Testis (tissue), 3 donors: ENCODE results near the gene TRIB2. TPM values are rescaled to one million over a fixed set of nuclear protein-coding genes. Genes with fewer than 3 reads are reported as not detected.
A peak's percentile ranks its signal among the peaks of the same experiment; 100 is the strongest.

Experiments used
- DNase-seq: peaks from one replicate; pipeline ENCODE4 v3.0.0-alpha.2; 2019
- H3K27ac ChIP-seq, 2 donors: fragments of 200-600 bp; sonication (generic); one replicate each; pipeline ENCODE4 v1.5.1; 2019
- H3K27me3 ChIP-seq: fragments of 200-600 bp; sonication (generic); one replicate; pipeline ENCODE4 v1.5.1; 2019
- H3K36me3 ChIP-seq: fragments of 200-600 bp; sonication (generic); one replicate; pipeline ENCODE4 v1.5.1; 2017; ENCODE audit warnings: low read depth; ENCODE audit errors: missing control alignments
- H3K4me1 ChIP-seq: fragments of 200-600 bp; sonication (generic); one replicate; pipeline ENCODE4 v1.5.1; 2019
- H3K4me3 ChIP-seq, 2 donors: fragments of 200-600 bp; sonication (generic); one replicate each; pipeline ENCODE4 v1.5.1; 2017 to 2019
- H3K9me3 ChIP-seq: fragments of 200-600 bp; sonication (generic); one replicate; pipeline ENCODE4 v1.5.1; 2017
- CTCF ChIP-seq, 3 experiments: fragments of 450-650 bp in 2 of 3; fragments of 200-600 bp in 1 of 3; sonication (generic) in 1 of 3; IDR thresholded peaks; one replicate each; pipeline ENCODE4 v1.5.1; 2016 to 2019; ENCODE audit warnings: antibody characterized with exemption in 3 of 3, mild to moderate bottlenecking in 2 of 3, moderate library complexity in 1 of 3
- POLR2A ChIP-seq: fragments of 450-650 bp; IDR thresholded peaks from one replicate; pipeline ENCODE4 v1.6.1; 2017; ENCODE audit warnings: antibody characterized with exemption, mild to moderate bottlenecking, moderate library complexity
- whole genome bisulfite sequencing, 2 donors: methylation state at CpG; one replicate each; pipeline ENCODE4 v1.1.5; 2018; 5-methylcytosine and 5-hydroxymethylcytosine counted together
- intact Hi-C: fragments of 100-400 bp; cut with DNase I; formaldehyde crosslinking; loops from one replicate; pipeline ENCODE4 v1.15.1; 2023; ENCODE audit warnings: low total_unique reads
- polyA plus RNA-seq: library from polyadenylated mRNA; stranded (reverse); fragments of 350-450 nt; fragmentation: Illumina TruSeq; extraction: RNeasy Lipid Tissue Mini Kit (QIAGEN cat#74804); gene quantifications from one replicate; pipeline ENCODE4 v1.2.3, GENCODE V29; 2014; ENCODE audit warnings: low read depth, low replicate concordance; ENCODE audit not compliant: insufficient read depth
- total RNA-seq, 2 donors: library from RNA; depleted of rRNA; stranded (reverse); fragments of >200 nt; gene quantifications; one replicate each; pipeline ENCODE4 v1.2.3, GENCODE V29; 2016

Gene TRIB2
- total and polyA plus RNA-seq, 3 donors from 2014 or later: 54.9 to 190 (median 189) TPM

GRCh38 chr2:12705230-12705629 is 11.5 kb upstream of the TRIB2 start:
- no peaks in the 10 kb centered on the region for H3K27me3 ChIP-seq
- no peaks in the 10 kb centered on the region for H3K4me1 ChIP-seq
- no peaks in the 10 kb centered on the region for H3K36me3 ChIP-seq
- DNase-seq: no peak
- H3K27ac ChIP-seq: peak overlapping the region in 1 of 2 donors; percentile 51
- no peak for TF ChIP-seq POLR2A
- no peak for TF ChIP-seq CTCF (IDR thresholded peaks at IDR 0.05)
- no peak overlapping the region for H3K4me3 ChIP-seq
- 72 to 79% methylated on average over 1 of the region's 1 CpG for WGBS, 2 donors
- no peaks in the 10 kb centered on the region for H3K9me3 ChIP-seq
- intact Hi-C loops: no loop called here

- Histone ChIP-seq H3K27ac (peak overlapping the region in 1 of 2 donors; percentile 51), H3K4me1 (no peaks in the 10 kb centered on the region), H3K9me3 (no peaks in the 10 kb centered on the region), H3K36me3 (no peaks in the 10 kb centered on the region), H3K27me3 (no peaks in the 10 kb centered on the region), H3K4me3 (no peak overlapping the region)
- no peak for DNase-seq
- intact Hi-C loops: no loop called here
- TF ChIP-seq POLR2A (no peak), CTCF (IDR thresholded peaks at IDR 0.05) (no peak)
- WGBS, 2 donors: 58 to 75% methylated on average over 2 of the region's 2 CpGs
These were observed 11.0 kb upstream of the TRIB2 start for GRCh38 chr2:12705742-12706141.

- no peak overlapping the region for H3K27ac ChIP-seq
- H3K36me3 ChIP-seq: no peaks in the 10 kb centered on the region
- H3K4me1 ChIP-seq: peaks cover 2% of the 10 kb centered on the region
- no peaks in the 10 kb centered on the region for H3K9me3 ChIP-seq
- no peak for DNase-seq
- H3K27me3 ChIP-seq: no peaks in the 10 kb centered on the region
- intact Hi-C loops: no loop called here
- no peak overlapping the region for H3K4me3 ChIP-seq
- 85 to 96% methylated on average over 8 of the region's 8 CpGs for WGBS, 2 donors
- TF ChIP-seq CTCF (IDR thresholded peaks at IDR 0.05) (no peak), POLR2A (no peak)
These were observed 8.1 kb upstream of the TRIB2 start for GRCh38 chr2:12708508-12709206.

GRCh38 chr2:12709207-12709522 is 7.6 kb upstream of the TRIB2 start:
- intact Hi-C loops: no loop called here

More at GRCh38 chr2:12709207-12709522, 7.6 kb upstream of the TRIB2 start:
- no peaks in the 10 kb centered on the region for H3K9me3 ChIP-seq
- no peaks in the 10 kb centered on the region for H3K27me3 ChIP-seq
- no peak overlapping the region for H3K27ac ChIP-seq
- H3K36me3 ChIP-seq: no peaks in the 10 kb centered on the region
- TF ChIP-seq CTCF (IDR thresholded peaks at IDR 0.05) (no peak), POLR2A (no peak)
- H3K4me3 ChIP-seq: no peak overlapping the region
- H3K4me1 ChIP-seq: peaks cover 6% of the 10 kb centered on the region
- DNase-seq: no peak
